ENCODE measurements around the gene HOXC10.

DNA sequence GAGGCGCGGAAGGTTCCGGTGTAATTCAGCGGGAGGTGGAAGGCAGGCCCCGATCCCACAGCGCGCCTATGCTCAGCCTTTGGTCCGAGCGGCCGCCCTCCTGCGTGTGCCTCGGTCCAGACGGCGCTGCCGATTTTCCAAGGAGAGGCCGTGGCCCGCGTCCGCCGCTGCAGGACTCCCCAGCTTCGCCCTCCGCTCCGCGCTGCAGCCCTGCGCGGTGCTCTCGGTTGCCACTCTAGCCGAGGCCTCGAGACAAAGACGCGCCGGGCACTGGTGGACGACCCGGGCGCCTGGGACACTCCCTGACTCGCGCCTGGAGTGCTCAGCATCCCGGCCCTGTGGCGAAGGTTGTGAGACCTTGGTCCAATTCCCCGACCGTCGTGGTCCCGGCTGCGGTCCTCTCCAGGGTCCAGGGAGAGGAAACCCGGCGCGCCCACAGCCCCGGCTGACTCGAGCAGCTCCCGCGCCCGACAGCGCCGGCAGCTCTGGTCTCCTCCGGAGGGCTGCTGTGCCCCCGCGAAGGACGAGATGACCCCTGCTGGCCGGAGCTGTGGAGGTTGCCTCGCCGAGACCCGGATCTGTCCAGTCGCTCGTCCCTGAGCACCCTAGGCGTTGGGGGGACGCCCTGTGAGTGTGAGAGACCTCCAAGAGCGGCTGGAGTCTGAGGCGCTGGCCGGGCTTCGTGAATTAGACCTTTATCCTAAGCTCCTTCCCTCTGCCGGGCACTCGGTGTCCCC lies 23.8 kb upstream of the HOXC10 start:
- TF ChIP-seq POLR2AphosphoS5 (IDR thresholded peaks at IDR 0.05; ENCODE audit: borderline replicate concordance, low read depth, low read length) (no peak), EZH2 (IDR thresholded peaks at IDR 0.05) (no peak)

Data from SK-N-MC (cell line).